HG03520 (cell line): Measurements from ENCODE around the gene RTN4R.

Experiments
- ATAC-seq: cut with Tn5 transposase; IDR thresholded peaks from one replicate; pipeline ENCODE4 v1.9.1; 2021; ENCODE audit warnings: mild to moderate bottlenecking, moderate library complexity; ENCODE audit not compliant: unreplicated experiment

RTN4R gene

DNA sequence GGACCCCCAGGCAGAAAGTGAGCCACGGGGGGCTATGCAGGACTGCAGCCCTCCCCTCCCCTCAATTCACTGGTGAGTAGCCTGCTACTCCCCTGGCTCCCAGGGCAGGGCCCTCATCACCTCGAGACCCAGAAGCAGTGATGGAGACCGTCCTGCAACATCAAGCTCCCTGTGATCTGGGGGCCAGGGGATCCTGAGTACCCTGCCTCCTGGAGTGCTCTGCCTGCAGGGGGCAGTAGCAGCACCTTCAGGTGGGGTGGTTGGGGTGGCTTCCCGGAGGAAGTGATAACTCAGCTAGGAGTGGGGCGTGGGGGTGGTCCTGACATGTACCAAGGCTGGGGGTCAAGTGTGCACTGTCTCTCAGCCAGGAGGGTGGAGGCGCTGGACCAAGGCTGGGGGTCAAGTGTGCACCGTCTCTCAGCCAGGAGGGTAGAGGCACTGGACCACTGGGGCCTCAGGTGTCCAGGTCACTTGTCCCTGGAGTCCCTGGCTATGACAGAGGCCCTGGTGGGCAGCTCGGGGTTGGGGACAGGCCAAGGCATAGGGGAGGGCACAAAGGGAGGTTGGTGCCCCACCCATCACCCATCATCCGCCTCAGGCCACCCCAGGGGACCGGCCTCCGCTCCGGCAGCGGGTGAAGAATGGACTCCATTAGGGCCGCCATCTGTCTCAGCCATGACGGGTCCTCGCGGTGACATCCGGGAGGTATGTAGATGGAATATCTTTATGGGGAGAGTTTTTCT, 9.4 kb downstream of the RTN4R start:
- no peak for ATAC-seq

DNA sequence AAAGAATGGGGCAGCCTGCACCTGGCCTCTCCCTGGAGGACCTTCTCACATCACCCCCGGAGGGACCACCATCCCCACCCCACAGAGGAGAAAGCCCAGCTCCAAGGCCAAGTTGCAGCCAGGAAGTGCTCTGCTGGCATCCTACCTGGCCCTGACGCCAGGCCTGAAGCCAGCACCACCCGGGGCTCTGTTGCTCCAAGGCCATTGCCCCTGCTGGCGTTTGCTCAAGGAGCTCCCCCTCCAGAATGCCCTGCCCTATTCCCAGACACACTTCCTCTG, 10.2 kb downstream of the RTN4R start:
- ATAC-seq: no peak

DNA sequence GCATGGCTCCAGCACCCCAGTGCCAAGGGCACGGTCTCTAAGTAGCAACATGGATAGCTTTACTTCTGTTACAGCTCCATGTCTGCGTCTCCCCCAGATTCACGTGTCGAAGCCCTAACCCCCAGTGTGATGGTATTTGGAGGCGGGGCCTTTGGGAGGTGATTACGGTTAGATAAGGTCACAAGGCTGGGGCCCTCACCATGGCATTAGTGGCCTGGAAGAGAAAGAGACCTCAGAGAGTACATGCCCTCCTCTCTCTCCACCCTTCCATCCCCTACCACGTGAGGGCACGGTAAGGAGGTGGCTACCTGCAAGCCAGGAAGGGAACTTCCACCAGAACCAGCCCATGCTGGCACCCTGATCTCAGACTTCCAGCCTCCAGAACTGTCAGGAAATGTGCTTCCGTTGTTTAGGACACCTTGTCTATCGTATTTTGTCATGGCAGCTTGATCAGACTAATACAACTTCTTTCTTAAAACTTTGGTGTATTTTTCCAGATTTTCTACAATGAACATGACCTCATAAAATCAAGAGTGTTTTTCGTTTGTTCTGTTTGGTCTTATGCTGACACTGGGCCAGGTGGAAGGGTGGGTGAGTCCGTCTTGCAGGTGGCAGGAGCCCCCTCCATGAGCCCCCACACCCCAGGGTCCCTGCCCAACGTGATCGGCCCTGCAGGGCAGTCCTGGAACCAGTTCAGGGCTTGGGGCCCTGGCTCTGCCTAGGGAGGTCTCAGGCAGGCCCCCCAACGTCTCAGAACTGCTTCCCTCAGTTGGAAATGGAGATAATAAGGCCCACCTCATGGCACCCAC, 10.7 kb downstream of the RTN4R start:
- ATAC-seq: no peak

DNA sequence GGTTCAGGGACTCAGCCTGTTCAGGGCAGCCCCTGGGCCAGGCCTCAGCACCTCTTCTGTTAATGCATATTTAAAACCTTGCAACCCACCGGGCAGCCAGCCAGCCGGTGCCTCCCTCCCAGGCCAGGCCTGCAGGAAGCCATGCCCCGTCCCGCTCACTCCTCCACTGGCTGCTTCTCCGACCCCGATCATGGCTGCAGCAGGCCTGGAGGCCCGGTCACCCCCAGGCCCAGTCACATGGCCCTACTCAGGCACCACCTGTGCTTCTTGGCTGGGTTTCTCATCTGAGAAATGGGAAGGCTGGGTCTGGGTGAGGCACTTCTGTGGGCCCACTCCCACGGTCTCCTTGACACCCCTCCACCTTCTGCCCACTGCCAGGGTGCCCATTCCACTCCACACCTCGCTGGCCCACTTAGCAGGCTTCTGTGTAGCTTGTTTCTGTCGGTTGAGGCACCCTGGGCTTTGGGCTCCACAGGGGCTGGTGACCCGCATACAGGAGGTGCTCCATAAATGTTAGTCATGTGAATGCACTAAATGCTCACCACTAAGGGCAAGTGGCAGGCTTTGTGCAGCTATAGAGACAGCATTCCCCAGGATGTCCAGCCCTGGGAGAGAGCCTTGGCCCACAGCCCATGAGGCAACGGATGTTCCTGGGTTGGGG, 11.4 kb downstream of the RTN4R start:
- ATAC-seq: no peak

DNA sequence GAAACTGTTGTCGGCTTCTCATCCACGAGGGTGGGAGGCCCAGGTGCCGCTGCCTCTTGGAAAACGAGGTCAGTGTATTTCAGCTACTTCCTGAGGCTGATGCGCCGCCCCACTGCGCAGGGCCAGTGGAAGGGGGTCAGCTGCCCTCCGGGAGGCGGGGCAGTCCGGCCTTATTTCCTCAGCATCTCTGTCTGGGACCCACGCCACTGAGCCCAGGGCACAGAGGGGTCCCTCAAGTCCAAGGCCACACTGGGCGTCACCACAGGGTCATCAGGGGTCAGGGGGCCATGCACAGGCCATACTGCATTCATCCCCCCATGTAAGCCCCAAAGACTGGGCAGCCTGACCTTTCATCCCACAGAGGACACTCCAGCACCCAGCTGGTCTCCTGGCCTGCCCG, 12.1 kb downstream of the RTN4R start:
- ATAC-seq: no peak

DNA sequence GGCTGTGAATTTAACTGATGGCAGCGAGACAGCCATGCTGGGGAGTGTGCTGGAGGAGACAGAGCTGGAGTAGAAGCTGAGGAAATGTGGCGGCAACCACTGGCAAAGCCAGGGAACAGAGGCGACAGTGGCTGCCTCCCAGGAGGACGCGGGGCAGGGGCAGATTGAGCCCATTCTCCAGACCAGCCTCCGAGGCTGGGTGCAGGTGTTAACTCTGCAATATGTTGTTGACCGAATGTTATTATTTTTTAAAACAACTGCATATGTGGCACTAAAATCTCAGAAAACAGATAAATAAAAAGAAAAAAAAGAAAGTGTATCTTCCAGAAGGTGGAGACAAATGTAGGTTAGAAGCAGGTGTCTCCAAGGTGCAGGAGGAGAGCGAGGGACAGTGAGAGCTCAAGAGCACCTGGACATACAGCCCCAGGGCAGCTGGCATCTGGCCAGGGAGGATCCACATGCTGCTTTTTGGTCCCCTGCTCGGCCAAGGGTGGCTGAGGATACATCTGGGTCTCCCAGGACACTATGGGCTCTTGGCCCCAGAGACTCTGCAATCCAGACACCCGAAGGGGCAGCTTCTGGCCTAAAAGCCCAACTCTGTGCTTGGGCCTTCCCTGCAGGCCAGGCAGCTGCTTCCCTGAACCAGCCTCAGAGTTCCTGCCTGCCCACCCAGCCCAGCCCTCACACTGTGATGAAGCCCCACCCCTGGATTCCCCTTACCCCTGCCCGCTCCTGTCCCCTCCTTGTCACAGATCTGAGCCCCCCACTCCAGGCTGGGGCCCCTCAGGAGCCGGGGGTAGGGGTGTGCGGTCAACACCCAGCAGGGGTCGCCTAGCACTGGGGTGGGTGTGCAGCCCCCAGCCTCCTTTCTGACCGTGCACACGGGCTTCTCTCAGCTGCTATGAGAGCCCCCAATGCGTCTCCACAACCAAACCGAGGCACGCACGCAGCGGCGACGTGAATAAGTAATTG, 12.9 kb downstream of the RTN4R start:
- ATAC-seq: no peak

DNA sequence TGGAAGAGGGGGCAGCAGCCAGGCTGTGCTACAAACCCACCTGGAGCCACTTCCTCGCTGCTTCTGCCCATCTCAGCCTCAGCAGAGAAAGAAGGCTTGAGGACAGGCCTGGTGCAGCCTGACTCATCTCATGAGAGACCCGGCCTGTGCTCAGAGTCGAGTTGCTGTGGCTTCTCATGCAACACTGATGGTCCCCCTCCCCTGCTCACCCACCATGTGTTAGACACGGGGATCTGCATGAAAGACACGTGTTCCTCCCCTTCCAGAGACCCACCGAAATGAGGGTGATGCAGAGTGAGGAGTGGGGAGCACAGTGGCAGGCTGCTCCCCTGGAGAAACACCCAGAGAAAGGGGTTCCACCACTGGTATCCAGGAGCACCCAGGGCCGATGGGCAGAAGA, 15.0 kb downstream of the RTN4R start:
- ATAC-seq: no peak

DNA sequence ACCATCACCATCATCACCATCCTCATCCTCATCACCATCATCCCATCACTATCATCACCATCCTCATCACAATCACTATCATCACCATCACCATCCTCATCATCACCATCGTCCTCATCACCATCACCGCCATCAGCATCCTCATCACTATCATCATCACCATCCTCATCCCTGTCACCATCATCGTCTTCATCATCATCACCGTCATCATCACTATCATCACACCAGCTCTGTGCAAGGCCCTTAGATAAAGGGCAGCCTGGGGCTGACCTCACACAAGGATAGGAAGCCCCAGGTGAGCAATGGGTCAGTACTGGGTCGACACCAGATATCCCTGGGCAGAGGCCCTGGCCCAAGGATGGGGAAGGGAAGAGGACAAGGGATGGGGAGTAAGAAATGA, 16.1 kb downstream of the RTN4R start:
- ATAC-seq: no peak

DNA sequence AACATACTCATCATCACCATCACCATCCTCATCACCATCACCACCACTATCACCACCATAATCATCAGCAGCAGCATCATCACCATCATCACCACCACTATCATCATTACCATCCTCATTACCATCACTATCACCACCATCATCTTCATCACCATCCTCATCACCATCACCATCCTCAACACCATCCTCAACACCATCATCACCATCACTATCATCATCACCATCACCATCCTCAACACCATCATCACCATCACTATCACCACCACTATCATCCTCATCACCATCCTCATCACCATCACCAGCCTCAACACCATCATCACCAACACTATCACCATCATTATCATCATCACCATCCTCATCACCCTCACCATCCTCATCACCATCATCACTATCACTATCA, 16.6 kb downstream of the RTN4R start:
- ATAC-seq: no peak

DNA sequence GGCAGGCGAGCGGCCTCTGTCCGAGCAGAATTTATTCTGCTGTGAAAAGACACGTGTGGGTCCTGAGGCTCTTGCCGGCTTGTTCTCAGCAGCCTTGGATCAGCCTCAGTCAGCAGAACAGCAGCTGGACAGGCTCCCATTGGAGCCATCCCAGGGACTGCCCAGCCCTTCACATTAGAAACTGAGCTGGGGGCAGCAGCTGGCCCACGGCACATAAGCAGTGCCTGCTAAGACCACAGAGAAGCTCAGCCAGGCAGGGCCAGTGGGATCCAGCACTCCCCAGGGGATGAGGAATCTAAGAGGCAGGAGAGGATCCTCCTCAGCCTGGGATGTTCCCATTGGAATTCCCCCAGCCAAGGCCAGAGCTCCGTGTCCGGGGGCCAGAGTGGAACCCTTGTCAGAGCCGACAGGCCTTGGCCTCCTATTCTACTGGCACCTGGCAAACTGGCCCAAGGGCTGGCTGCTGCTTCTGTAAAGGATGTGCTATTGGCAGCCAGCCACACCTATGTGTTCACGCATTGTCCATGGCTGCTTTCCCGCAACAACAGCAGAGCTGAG, 18.2 kb downstream of the RTN4R start:
- ATAC-seq: no peak

DNA sequence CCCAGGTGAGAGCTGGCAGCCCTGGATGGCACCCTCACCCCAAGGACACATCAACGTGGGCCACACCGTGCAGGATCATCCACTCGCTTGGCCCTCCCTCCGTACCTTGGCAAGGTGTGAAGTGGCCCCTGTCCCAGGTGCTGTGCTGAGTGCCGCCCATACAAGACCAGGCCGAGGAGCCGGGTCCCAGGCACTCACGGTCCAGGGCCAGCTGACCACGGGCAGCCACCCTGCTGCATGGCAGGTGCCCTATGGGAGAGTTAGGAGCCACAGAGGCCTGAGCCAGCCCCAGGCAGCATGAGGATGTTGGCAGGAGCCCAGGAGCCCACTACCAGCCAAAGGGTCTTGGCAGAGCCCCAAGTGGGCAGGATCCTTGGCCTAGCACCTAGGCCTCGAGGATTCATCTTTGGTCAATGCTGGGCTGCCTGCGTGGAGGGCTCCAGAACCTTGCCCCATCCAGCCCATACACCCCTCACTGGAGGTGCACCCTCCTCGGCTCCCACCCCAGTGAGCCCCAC, 19.6 kb downstream of the RTN4R start:
- no peak for ATAC-seq

DNA sequence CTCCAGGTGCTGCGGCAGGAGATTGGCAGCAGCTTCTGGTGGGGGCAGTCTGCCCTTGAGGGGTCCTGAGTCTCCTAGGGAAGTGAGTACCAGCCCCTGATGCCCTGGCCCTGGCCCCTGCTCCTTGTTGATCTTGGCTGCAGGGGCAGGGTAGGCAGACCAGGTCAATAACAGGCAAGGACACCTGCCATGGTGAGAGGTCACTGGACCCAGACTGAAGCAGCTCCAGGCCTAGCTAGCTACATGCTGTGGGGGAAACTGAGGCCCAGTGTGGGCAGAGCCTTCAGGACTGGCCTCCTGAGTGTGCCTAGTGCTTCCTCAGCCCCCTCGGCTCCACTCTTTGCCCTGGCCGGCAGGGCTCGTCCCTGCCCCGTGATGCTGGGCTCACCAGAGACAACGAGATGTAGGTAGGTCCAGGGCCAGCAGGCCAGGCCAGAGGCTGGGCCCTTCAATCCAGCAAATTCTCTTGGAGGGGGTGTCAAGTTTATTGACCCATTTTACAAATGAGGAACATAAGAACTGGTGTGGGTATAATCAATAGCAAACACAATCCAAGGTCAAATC, 20.4 kb downstream of the RTN4R start:
- no peak for ATAC-seq

DNA sequence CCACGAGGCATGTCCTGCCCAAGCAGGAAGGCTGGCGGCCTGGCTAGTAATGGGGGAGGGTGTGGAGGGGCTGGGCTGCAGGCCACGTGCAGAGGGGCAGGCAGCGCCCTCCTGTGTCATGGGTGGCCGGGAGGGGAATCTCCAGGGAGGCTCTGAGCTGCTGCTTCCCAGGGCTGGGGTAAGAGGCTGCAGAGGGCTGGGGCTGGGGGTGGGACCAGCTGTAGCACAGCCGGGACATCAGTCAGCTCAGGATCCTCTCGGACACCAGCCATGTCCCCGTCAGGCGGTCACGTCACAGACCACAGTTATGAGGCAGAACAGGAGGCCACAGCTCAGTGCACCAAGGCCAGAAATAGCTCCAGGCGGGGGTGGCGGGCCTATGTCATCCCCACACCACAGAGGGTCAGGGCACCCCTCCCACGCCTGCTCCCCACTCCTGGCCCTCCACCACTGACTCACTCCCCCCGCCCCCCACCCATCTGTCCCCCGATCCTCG, 21.1 kb downstream of the RTN4R start:
- ATAC-seq: no peak

DNA sequence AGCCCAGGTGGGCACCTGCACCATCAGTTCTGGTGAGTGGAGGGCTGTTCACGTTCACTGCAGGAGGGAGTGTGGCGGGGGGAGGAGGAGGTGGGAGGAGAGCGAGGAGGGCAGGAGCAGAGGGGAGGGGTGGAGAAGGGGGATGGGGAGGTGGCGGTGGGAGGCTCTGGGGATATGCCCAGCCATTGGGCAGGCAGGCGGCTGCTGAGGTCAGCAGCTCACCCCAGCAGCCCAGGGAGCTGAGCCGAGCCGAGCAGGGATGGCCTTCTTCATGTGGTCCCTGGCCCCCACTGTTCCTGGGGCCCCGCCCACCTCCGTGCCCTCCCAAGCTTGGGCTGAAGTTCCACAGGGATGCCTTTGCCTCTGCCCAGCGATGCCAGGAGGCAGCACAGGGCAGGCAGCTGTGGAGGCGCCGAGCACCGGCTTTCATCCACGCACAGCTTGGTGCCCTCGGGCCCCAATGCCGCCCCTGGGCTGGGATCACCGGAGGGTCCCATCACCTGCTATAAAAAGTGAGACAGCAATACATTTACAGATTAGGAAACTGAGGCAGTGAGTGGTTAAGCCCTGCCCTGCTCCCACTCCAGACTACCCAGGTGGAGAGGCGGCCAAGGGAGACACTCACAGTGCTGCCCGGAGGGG, 21.6 kb downstream of the RTN4R start:
- ATAC-seq: no peak

DNA sequence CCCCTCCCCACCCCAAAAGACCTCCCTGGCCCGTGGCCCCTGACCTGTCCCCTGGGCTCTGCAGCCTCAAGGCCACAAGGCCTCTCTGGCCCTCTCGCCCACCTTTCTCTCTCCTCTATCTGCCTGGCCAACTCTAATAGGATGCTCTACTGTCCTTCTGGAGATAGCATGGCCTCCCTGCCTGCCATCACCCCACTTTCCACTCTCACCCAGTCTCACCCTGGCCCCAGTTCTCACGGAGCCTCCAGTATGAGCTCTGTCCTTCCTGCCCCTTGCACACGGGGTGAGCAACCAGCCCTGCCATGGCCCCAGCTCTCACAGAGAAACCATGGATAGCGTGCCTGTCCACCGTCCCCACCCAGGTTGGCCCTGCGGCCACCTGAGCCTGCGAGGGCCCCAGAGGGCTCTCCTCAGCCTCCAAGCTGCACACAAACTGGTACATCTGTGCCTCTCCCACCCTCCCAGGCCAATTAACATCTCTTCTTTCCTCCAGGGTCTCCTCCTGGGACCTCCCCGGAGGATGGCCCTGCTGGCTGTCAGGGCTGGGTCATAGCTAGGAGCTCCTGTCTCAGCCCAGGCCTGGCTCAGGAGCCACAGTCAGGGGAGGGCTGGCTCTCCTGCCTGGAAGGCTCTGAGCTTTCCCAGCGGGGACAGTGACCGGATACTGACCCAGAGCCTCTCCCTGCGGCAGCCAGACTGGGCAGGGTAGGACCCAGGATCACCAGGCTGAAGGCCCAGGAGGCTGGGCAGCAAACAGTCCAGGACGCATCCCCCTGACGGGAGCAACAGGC, 22.3 kb downstream of the RTN4R start:
- no peak for ATAC-seq

DNA sequence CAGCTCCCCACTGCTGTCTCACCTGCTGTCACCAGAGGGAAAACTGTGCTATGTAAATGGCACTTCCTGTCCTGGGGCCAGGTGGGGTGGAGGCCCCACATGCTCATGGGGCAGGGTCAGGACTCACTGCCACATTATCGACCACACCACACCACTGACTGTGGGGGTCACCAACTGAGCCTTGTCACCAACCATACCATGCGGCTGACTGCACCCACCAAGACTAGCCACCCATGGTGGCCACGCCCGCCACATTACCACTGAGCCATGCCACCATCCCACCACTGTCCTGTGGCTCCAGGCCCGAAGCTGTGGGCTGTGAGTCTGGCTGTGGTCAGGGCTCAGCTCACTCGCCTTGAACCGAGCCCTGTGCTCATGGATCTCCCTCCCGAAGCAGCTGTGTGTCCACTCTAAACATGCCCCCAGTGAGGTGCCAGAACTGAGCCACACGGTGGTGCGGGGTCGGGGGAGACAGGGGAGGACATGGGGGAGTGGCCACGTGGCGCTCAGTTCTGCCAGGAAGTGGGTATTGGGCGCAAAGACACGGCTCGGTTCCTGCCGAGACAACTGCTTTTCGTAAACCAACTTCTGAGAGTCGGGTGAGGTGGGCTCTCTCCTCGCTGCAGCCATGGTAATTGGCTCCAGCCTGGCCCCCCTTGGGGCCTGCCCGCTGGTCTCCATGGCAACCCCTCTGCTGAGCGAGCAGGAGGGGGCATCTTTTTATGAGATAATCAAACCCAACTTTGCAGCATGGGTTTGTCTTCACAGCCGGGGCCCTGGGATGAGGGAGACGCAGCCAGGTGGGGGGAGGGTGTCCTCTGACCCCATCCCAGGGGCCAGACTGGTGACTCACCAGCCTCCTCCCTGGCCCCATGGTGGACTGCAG, 23.2 kb downstream of the RTN4R start:
- ATAC-seq: no peak

DNA sequence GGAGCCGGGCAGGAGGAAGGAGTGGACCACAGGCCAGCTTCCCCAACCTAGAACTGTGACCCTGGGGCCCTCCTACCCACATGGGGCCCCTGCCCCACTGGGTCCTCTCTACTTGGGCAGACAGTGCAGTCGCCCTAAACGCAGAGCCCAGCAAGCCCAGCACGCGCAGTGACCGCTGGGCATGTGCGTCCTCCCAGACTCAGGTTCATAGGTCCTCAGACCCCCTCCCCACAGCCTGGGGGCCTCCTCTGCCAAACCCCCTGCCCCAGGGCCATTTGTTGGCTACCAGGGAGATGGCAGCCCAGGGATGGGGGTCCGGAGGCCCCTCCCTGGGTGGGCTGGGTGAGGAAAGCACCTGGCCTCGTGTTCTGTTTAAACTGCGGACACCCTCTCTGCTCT, 23.9 kb downstream of the RTN4R start:
- ATAC-seq: no peak
